OCI-LY1 (cell line): ENCODE results near the gene ZNF385D.

Source experiments
- EZH2 ChIP-seq: fragments of 200-600 bp; sonication (generic), shearing (Covaris generic); IDR thresholded peaks from 2 replicates; pipeline ENCODE4 v1.8.0; 2017; ENCODE audit warnings: borderline replicate concordance, mixed run types, mild to moderate bottlenecking, antibody characterized with exemption, low read length, moderate library complexity, mixed read lengths
- TF ChIP-seq, protein P1 (sequence below): fragments of 200-600 bp; sonication (generic), shearing (Covaris generic); IDR thresholded peaks from 2 replicates; pipeline ENCODE4 v1.5.1; 2017; ENCODE audit warnings: mild to moderate bottlenecking, antibody characterized with exemption, low read length, moderate library complexity, mixed read lengths

DNA sequence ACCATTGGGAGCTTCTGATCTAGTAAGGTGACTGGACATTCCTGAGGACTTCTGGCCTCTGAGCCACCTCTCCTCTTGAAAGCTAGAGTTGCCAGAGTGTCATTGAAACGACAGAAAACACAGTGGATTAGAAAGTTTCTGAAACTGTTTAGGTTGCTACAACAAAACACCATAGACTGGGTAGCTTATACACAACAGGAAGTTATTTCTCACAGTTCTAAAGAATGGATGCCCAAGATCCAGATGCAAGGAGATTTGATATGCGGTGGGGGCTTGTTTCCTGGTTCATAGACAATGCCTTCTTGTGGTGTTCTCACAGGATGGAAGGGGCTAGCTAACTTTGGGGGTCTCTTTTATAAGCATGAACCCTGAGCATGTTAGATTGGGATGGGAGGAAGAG lies 43.3 kb upstream of the ZNF385D start:
- TF ChIP-seq, protein P1, sequence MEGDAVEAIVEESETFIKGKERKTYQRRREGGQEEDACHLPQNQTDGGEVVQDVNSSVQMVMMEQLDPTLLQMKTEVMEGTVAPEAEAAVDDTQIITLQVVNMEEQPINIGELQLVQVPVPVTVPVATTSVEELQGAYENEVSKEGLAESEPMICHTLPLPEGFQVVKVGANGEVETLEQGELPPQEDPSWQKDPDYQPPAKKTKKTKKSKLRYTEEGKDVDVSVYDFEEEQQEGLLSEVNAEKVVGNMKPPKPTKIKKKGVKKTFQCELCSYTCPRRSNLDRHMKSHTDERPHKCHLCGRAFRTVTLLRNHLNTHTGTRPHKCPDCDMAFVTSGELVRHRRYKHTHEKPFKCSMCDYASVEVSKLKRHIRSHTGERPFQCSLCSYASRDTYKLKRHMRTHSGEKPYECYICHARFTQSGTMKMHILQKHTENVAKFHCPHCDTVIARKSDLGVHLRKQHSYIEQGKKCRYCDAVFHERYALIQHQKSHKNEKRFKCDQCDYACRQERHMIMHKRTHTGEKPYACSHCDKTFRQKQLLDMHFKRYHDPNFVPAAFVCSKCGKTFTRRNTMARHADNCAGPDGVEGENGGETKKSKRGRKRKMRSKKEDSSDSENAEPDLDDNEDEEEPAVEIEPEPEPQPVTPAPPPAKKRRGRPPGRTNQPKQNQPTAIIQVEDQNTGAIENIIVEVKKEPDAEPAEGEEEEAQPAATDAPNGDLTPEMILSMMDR, result no peak
- no peak for TF ChIP-seq EZH2
